Rectal smooth muscle tissue (tissue), 1 donor: ENCODE results near the gene APBA2.

Source experiments
- H3K27ac ChIP-seq: one replicate; pipeline ENCODE4 v1.7.0; 2013; ENCODE audit warnings: low read depth, low read length, inconsistent platforms
- H3K27me3 ChIP-seq: one replicate; pipeline ENCODE4 v1.7.0; 2013; ENCODE audit warnings: low read length; ENCODE audit not compliant: control insufficient read depth, insufficient read depth
- H3K36me3 ChIP-seq: one replicate; pipeline ENCODE4 v1.7.0; 2013; ENCODE audit warnings: low read length; ENCODE audit not compliant: control insufficient read depth, insufficient read depth
- H3K4me1 ChIP-seq: one replicate; pipeline ENCODE4 v1.7.0; 2013; ENCODE audit warnings: low read length; ENCODE audit not compliant: control insufficient read depth, insufficient read depth
- H3K4me3 ChIP-seq: one replicate; pipeline ENCODE4 v1.7.0; 2013; ENCODE audit warnings: low read length
- H3K9ac ChIP-seq: one replicate; pipeline ENCODE4 v1.7.0; 2013; ENCODE audit warnings: low read length

APBA2 gene

GRCh38 chr15:28981921-28982320, 96.1 kb downstream of the APBA2 start:
- H3K27me3 ChIP-seq, result no peaks in the 10 kb centered on the region
- H3K36me3 ChIP-seq, result no peaks in the 10 kb centered on the region
- H3K4me1 ChIP-seq, result no peaks in the 10 kb centered on the region
- no peak overlapping the region for H3K27ac ChIP-seq
- no peak overlapping the region for H3K4me3 ChIP-seq
- H3K9ac ChIP-seq, result no peak overlapping the region

- H3K4me1 ChIP-seq, result no peaks in the 10 kb centered on the region
- no peak overlapping the region for H3K9ac ChIP-seq
- no peaks in the 10 kb centered on the region for H3K27me3 ChIP-seq
- no peak overlapping the region for H3K4me3 ChIP-seq
- H3K36me3 ChIP-seq, result no peaks in the 10 kb centered on the region
- H3K27ac ChIP-seq, result no peak overlapping the region
Measured at GRCh38 chr15:28982886-28983285, 97.1 kb downstream of the APBA2 start.

- Histone ChIP-seq H3K4me1 (no peaks in the 10 kb centered on the region), H3K36me3 (no peaks in the 10 kb centered on the region), H3K27ac (no peak overlapping the region), H3K4me3 (no peak overlapping the region), H3K27me3 (no peaks in the 10 kb centered on the region), H3K9ac (no peak overlapping the region)
Measured at GRCh38 chr15:28983432-28984311, 97.9 kb downstream of the APBA2 start.

- Histone ChIP-seq H3K36me3 (no peaks in the 10 kb centered on the region), H3K4me3 (no peak overlapping the region), H3K27ac (no peak overlapping the region), H3K4me1 (no peaks in the 10 kb centered on the region), H3K27me3 (no peaks in the 10 kb centered on the region), H3K9ac (no peak overlapping the region)
Measured at GRCh38 chr15:28984421-28985315, 98.9 kb downstream of the APBA2 start.

GRCh38 chr15:28985316-28985645, 99.5 kb downstream of the APBA2 start:
- Histone ChIP-seq H3K4me3 (no peak overlapping the region), H3K36me3 (no peaks in the 10 kb centered on the region), H3K9ac (no peak overlapping the region), H3K27me3 (no peaks in the 10 kb centered on the region), H3K27ac (no peak overlapping the region), H3K4me1 (no peaks in the 10 kb centered on the region)

- Histone ChIP-seq H3K4me3 (no peak overlapping the region), H3K4me1 (no peaks in the 10 kb centered on the region), H3K27me3 (no peaks in the 10 kb centered on the region), H3K36me3 (no peaks in the 10 kb centered on the region), H3K27ac (no peak overlapping the region), H3K9ac (no peak overlapping the region)
Measured at GRCh38 chr15:28985691-28986090, 99.9 kb downstream of the APBA2 start.

GRCh38 chr15:28986108-28986507, 100.3 kb downstream of the APBA2 start:
- no peaks in the 10 kb centered on the region for H3K4me1 ChIP-seq
- no peak overlapping the region for H3K27ac ChIP-seq
- no peaks in the 10 kb centered on the region for H3K27me3 ChIP-seq
- H3K36me3 ChIP-seq, result no peaks in the 10 kb centered on the region
- H3K9ac ChIP-seq, result no peak overlapping the region
- no peak overlapping the region for H3K4me3 ChIP-seq

GRCh38 chr15:28986726-28987125, 101.0 kb downstream of the APBA2 start:
- Histone ChIP-seq H3K27me3 (no peaks in the 10 kb centered on the region), H3K4me1 (no peaks in the 10 kb centered on the region), H3K9ac (no peak overlapping the region), H3K4me3 (no peak overlapping the region), H3K36me3 (no peaks in the 10 kb centered on the region), H3K27ac (no peak overlapping the region)

- no peak overlapping the region for H3K27ac ChIP-seq
- no peaks in the 10 kb centered on the region for H3K36me3 ChIP-seq
- no peaks in the 10 kb centered on the region for H3K4me1 ChIP-seq
- no peak overlapping the region for H3K9ac ChIP-seq
- no peaks in the 10 kb centered on the region for H3K27me3 ChIP-seq
- no peak overlapping the region for H3K4me3 ChIP-seq
Measured at GRCh38 chr15:28987337-28987736, 101.6 kb downstream of the APBA2 start.

- H3K9ac ChIP-seq, result no peak overlapping the region
- no peaks in the 10 kb centered on the region for H3K36me3 ChIP-seq
- no peaks in the 10 kb centered on the region for H3K4me1 ChIP-seq
- no peak overlapping the region for H3K27ac ChIP-seq
- H3K27me3 ChIP-seq, result no peaks in the 10 kb centered on the region
- no peak overlapping the region for H3K4me3 ChIP-seq
Measured at GRCh38 chr15:28989239-28989830, 103.6 kb downstream of the APBA2 start.

- H3K4me1 ChIP-seq, result no peaks in the 10 kb centered on the region
- no peaks in the 10 kb centered on the region for H3K36me3 ChIP-seq
- H3K27ac ChIP-seq, result no peak overlapping the region
- no peak overlapping the region for H3K9ac ChIP-seq
- no peak overlapping the region for H3K4me3 ChIP-seq
- H3K27me3 ChIP-seq, result no peaks in the 10 kb centered on the region
Measured at GRCh38 chr15:28989896-28990295, 104.1 kb downstream of the APBA2 start.

GRCh38 chr15:28990390-28990789, 104.6 kb downstream of the APBA2 start:
- H3K9ac ChIP-seq, result no peak overlapping the region
- H3K4me3 ChIP-seq, result no peak overlapping the region
- no peaks in the 10 kb centered on the region for H3K4me1 ChIP-seq
- H3K27me3 ChIP-seq, result no peaks in the 10 kb centered on the region
- H3K36me3 ChIP-seq, result no peaks in the 10 kb centered on the region
- no peak overlapping the region for H3K27ac ChIP-seq
